HG02970 (cell line): Measurements from ENCODE around the gene ZG16B.

Experiments used
- ATAC-seq: cut with Tn5 transposase; IDR thresholded peaks from one replicate; pipeline ENCODE4 v1.9.1; 2021; ENCODE audit warnings: mild to moderate bottlenecking, moderate library complexity, moderate number of reproducible peaks; ENCODE audit not compliant: unreplicated experiment, low FRiP score

ZG16B gene

DNA sequence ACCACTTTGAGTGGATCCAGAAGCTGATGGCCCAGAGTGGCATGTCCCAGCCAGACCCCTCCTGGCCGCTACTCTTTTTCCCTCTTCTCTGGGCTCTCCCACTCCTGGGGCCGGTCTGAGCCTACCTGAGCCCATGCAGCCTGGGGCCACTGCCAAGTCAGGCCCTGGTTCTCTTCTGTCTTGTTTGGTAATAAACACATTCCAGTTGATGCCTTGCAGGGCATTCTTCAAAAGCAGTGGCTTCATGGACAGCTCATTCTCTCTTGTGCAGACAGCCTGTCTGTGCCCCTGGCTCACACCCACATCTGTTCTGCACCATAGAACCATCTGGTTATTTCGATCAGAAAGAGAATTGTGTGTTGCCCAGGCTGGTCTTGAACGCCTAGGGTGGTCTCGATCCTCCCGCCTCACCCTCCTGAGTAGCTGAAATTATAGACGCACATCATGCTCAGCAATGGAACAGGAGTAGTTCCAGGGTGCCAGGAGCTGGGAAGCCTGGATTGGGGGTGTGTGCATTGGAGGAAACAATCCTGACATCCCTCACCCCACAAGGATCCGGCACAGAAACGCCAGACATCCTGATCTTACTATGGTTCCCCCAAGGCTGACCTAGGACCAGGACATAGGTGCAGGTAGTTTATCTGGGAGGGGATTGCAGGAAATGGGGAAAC is 8.5 kb upstream of the ZG16B start:
- no peak for ATAC-seq

DNA sequence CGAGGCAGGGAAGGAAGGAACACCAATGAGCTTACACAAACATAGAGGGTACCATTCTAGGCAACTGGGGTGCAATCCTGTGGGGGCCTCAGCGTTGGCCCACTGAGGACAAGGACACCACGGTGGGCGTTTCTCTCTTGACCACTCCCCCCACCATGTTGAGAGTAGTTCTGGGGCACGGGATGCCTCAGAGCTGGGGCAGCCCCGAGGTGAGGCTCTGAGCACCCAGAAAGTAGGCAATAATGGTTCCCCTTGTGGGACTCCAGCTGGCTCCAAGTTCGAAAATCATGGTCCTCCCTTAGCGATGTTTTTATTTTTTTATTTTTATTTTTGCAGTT is 8.0 kb upstream of the ZG16B start:
- no peak for ATAC-seq

DNA sequence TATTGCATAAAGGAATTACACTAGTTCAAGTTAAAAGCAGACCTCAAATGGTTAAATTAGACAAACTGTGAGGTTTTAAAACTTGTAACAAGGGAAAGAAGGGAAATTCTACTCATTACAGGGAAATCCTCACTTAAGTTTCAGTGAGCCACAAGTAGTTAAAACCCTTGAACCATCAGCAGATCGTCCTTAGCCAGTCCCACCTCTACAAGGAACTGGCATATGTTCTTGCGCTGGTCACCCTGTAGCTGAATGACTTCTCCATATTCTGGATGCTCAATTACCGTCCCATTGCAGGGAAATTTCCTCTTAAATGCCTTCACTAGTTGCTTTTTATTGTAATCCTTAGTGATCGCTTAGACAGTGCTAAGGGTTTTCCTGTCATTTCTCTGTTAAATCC is 7.6 kb upstream of the ZG16B start:
- no peak for ATAC-seq

DNA sequence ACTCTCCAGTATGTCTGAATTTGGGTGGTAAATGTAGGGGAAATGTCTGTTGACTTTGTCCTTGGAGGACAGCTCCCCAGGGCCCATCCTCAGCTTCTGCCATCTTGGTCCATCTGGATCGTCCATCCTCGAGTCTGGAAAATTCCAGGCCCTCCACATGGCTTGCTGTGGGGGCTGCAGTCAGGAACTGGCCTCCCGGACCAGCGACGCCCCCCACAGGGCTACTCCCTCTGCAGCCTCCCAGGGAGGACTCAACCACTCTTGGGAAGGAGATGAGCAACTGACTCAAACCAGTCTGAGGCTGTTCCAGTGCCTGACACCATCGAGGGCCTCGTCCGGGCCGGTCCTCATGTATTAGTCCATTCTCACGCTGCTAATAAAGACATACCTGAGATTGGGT is 5.5 kb upstream of the ZG16B start:
- no peak for ATAC-seq

- ATAC-seq: no peak
Observed at GRCh38 chr16:2825049-2825742, 4.9 kb upstream of the ZG16B start.

DNA sequence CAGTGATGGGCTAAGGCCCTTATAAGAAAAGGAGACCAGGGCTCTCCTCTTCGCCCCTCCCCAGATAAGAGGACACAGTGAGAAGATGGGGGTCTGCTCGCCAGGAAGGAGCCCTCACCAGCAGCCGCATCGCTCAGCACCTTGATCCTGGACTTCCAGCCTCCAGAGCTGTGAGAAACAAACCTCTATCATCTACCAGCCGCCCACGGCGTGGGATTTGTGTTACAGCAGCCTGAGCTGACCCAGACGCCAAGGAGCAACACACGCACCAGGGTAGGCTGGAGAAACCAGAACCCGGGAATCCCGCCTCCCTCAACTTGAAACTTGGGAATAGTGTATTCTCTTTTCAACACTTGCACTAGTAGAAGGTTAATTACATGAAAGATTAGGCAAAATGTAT is 4.2 kb upstream of the ZG16B start:
- no peak for ATAC-seq

- ATAC-seq: no peak
Observed at GRCh38 chr16:2826591-2827373, 3.3 kb upstream of the ZG16B start.

GRCh38 chr16:2827374-2827791 is 2.7 kb upstream of the ZG16B start:
- no peak for ATAC-seq

DNA sequence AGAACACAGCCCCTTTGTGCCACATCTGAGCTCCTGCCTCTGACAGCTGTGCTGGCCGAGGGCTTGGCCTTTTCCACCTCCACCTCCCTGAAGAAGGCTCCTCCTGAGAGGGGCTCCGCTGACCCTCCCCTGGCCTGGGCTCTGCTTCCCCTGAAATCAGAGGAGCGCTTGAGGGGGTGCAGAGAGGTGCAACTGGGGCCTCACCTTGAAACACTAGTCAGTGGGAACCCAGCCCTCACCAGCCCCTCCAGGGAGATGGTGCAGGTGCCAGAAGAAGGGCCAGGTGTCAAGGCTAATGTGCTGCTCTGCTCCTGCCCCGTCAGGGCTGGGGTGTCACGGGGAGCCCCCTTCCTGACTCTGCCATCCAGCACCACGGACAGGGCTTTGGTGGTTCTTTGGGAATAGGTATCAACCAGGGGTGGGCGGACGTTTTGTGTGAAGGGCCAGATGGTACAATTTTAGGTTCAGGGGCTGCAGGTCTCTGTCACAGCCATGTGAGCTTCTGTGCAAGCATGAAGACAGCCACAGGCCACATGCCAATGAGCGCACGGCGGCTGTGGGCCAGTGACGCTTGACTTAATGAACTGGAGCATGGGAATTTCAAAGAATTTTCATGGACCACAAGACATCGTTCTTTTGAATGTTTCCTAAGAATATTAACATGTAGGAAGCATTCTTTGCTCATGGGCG is 2.1 kb upstream of the ZG16B start:
- no peak for ATAC-seq

- ATAC-seq: no peak
Observed at GRCh38 chr16:2828521-2828840, 1.6 kb upstream of the ZG16B start.

DNA sequence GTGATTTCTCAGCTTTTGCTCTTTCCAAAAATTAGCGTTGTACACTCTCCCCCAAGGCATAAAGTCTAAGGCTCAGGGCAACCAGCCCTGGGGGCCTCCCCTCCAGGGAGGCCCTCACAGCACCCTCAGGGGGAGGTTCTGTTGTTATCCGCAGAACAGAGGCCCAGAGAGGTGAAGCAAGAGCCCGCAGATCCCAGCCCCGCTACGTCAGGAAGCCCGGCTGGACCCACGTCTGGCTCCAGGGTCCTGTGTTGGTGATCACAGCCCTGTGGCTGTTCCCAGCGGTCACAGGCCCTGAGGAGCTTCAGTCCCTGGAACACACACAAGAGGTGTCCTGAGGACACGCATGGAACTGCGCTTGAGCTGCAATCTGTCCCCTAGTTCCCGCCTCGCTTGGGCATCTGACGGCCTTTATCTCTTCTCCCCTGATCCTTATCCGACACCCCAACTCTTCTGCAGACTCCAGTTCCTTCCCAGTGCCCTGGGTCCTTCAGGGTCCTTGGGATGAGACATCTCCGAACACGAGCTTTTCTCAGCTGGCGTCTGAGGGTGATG is 1.1 kb upstream of the ZG16B start:
- no peak for ATAC-seq

GRCh38 chr16:2830355-2830695 is 222 bp downstream of the ZG16B start:
- no peak for ATAC-seq

DNA sequence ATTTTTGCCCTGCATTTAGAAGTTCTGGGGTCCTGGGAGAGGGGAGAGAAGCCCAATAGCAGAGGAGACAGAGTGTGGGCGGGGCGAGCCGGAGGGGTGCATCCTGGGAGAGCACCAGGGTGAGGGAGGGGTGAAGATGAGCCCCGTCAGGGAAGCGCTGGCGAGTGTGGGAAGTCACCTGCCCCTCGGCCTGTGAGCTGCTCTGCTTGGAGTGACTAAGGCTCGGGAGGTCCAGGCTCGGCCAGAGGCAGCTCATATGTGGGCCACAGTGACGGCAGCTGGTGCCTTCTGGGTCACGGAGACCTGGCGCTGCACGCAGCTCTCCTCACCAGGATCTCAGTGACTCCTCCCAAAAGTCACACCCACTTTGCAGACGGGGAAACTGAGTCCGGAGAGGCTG is 1.1 kb downstream of the ZG16B start:
- no peak for ATAC-seq

- no peak for ATAC-seq
Observed at GRCh38 chr16:2833776-2834175, 3.7 kb downstream of the ZG16B start.

DNA sequence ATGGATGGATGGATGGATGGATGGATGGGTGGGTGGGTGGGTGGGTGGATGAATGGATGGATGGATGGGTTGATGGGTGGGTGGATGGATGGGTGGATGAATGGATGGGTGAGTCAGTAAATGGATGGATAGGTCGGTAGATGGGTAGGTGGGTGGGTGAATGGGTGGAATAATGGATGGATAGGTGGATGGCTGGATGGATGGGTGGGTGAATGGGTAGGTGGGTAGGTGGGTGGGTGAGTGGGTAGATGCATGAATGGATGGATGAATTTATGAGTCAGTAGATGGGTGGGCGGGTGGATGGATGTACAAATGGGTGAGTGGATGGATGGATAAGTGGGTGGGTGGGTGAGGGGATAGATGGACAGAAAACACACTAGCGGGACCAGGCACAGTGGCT is 4.9 kb downstream of the ZG16B start:
- ATAC-seq: no peak

DNA sequence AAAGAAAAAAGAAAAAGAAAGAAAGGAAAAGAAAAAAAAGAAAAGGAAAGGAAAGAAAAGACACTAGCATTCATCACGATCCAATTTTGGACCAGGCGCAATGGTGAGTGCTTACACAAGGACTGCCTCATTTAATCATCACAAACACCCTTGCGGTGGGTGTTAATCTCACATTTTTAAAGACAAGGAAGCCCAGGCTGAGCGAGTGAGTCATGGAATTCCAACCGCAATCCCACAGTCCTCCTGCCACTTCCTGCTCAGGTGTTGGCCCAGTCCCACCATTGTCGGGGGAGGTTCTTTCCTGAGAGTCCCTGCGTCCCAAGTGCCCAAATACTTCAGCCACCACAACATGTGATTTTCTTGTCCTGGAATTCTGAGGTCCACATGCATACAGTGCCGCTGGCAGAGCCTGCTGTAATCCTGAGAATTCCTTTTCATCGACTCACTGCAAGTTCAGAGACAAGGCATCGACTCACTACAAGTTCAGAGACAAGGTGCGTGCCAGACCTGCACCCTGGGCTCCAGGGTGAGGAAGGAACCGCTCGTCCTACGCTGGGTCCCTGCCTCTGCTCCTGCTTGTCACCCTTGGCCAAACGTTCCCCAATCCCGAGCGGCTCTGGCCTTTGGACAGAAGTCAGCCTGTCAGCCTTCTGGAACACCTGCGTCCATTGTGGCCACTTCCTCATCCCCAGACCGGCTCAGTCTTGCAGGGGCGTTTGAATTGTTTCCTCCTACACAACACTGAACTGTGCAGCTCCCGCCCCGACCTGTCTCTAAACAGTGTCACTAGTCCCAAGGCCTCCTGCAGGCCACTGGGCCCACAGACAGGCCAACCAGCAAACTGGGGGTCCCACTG is 5.8 kb downstream of the ZG16B start:
- no peak for ATAC-seq

DNA sequence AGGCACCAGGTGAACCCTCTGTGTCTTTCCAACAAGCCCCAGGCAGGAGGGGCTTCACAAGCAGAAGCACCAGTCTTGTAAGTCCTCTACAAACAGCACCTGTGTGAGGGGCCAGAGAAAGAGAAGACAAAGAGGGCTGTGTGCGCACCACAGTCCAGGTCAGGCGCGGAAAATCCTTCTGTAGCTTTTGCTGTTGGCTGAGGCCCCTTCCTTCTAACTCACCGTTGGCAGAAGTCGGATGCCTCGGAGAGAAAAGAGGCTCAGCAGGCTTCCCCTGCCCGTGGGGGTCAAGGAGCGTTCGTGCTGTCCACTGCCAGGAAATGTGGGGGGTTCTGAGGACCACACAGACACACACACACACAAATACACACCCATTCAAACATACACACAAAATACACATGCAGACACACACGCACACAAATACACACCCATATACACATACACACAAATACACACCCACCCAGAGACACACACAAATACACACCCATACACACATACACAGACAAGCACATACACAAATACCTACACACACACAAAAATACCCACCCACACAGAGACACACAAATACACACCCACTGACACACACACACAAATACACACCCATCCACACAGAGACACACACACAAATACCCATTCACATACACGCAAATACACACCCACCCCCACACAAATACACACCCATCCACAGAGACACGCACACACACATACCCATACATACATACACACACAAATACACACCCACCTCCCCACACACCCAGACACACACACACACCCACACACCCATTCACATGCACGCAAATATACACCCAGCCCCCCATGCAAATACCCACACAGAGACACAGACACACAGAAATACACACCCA is 6.8 kb downstream of the ZG16B start:
- no peak for ATAC-seq

DNA sequence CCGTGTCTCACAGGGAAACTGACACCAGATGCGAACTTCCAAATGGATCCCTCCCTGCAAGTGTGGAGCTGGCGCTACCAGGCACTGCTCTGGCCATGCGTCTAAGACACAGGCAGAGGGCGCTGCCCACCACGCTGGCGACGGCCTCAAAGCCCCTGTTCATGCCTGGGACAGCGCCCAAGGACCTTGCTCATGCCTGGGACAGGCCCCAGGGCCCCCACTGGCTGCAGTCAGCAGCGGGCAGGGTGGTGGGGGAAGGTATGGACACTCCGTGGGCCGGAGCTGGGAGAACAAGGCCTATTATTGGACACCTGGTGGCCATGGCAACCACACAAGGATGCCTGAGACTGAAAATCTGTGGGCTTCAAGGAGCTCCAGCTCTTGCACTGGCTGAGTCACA is 8.8 kb downstream of the ZG16B start:
- ATAC-seq: no peak
